DOHH2 (cell line): ENCODE measurements around the gene ESAM.

Experiments used
- H3F3A ChIP-seq: fragments of 200-600 bp; sonication (generic), shearing (Covaris generic); 2 replicates; pipeline ENCODE4 v1.6.0; 2016; ENCODE audit warnings: antibody characterized with exemption, mild to moderate bottlenecking; ENCODE audit not compliant: control insufficient read depth, insufficient read depth
- H3K27ac ChIP-seq: fragments of 200-600 bp; sonication (generic); 2 replicates; pipeline ENCODE4 v1.5.1; 2014; ENCODE audit warnings: low read depth, mild to moderate bottlenecking, low read length, moderate library complexity
- H3K27me3 ChIP-seq: fragments of 200-600 bp; sonication (generic); 2 replicates; pipeline ENCODE4 v1.6.1; 2014; ENCODE audit warnings: mild to moderate bottlenecking, low read length, mixed read lengths; ENCODE audit not compliant: control insufficient read depth
- H3K36me3 ChIP-seq: fragments of 200-600 bp; sonication (generic); 2 replicates; pipeline ENCODE4 v1.6.1; 2014; ENCODE audit warnings: mild to moderate bottlenecking, low read length, moderate library complexity, mixed read lengths; ENCODE audit not compliant: control insufficient read depth
- H3K4me1 ChIP-seq: fragments of 200-600 bp; sonication (generic); 2 replicates; pipeline ENCODE4 v1.6.1; 2014; ENCODE audit warnings: mild to moderate bottlenecking, low read length, mixed read lengths; ENCODE audit not compliant: control insufficient read depth
- H3K4me2 ChIP-seq: fragments of 200-600 bp; sonication (generic); 2 replicates; pipeline ENCODE4 v1.6.0; 2014; ENCODE audit warnings: mild to moderate bottlenecking, low read length, moderate library complexity
- H3K4me3 ChIP-seq: fragments of 200-600 bp; sonication (generic); 2 replicates; pipeline ENCODE4 v1.5.1; 2014; ENCODE audit warnings: mild to moderate bottlenecking, low read length, mixed read lengths
- H3K79me2 ChIP-seq: fragments of 200-600 bp; sonication (generic); 2 replicates; pipeline ENCODE4 v1.6.1; 2014; ENCODE audit warnings: mild to moderate bottlenecking, low read length, mixed read lengths; ENCODE audit not compliant: control insufficient read depth
- H3K9me2 ChIP-seq: fragments of 200-600 bp; sonication (generic); replicated peaks from 2 replicates; pipeline ENCODE4 v1.6.1; 2014; ENCODE audit warnings: mild to moderate bottlenecking, low read length, mixed read lengths; ENCODE audit not compliant: control insufficient read depth
- H3K9me3 ChIP-seq: fragments of 200-600 bp; sonication (generic); 2 replicates; pipeline ENCODE4 v1.6.1; 2014; ENCODE audit warnings: antibody characterized with exemption, low read length, mixed read lengths; ENCODE audit not compliant: control insufficient read depth, insufficient read depth
- H4K20me1 ChIP-seq: fragments of 200-600 bp; sonication (generic); 2 replicates; pipeline ENCODE4 v1.6.0; 2014; ENCODE audit warnings: low read depth, mild to moderate bottlenecking, antibody characterized with exemption, low read length, moderate library complexity; ENCODE audit not compliant: control insufficient read depth, insufficient read depth
- CTCF ChIP-seq: fragments of 200-600 bp; sonication (generic); IDR thresholded peaks from one replicate; pipeline ENCODE4 v1.5.1; 2014; ENCODE audit warnings: antibody characterized with exemption, mild to moderate bottlenecking, low read depth, low read length; ENCODE audit not compliant: poor library complexity, severe bottlenecking
- EZH2phosphoT487 ChIP-seq: fragments of 200-600 bp; sonication (generic); IDR thresholded peaks from 2 replicates; pipeline ENCODE4 v1.6.1; 2017; ENCODE audit warnings: borderline replicate concordance, mild to moderate bottlenecking, antibody characterized with exemption, low read length, moderate library complexity, mixed read lengths

Gene ESAM

GRCh38 chr11:124749912-124750311 lies 12.2 kb downstream of the ESAM start:
- H3K9me2 ChIP-seq: no peaks in the 10 kb centered on the region
- H3K9me3 ChIP-seq: no peaks in the 10 kb centered on the region
- no peaks in the 10 kb centered on the region for H3K79me2 ChIP-seq
- H3K4me3 ChIP-seq: no peak overlapping the region
- no peaks in the 10 kb centered on the region for H3K36me3 ChIP-seq
- no peak for TF ChIP-seq EZH2phosphoT487
- TF ChIP-seq CTCF: no peak
- H4K20me1 ChIP-seq: no peaks in the 10 kb centered on the region
- peaks cover 3% of the 10 kb centered on the region; the same call in 1 of the 2 replicates for H3K27me3 ChIP-seq
- H3K4me1 ChIP-seq: peaks cover 35% of the 10 kb centered on the region
- H3F3A ChIP-seq: peaks cover 4% of the 10 kb centered on the region; the same call in 1 of the 2 replicates
- H3K27ac ChIP-seq: no peak overlapping the region
- no peak overlapping the region for H3K4me2 ChIP-seq

- H3K4me3 ChIP-seq: no peak overlapping the region
Measured at GRCh38 chr11:124748481-124749343, 13.4 kb downstream of the ESAM start.

GRCh38 chr11:124748100-124748418 lies 14.0 kb downstream of the ESAM start:
- Histone ChIP-seq H3K4me1 (peaks cover 32% of the 10 kb centered on the region), H3K9me3 (no peaks in the 10 kb centered on the region), H3K4me2 (no peak overlapping the region), H3K27me3 (peaks cover 3% of the 10 kb centered on the region; the same call in 1 of the 2 replicates), H3K79me2 (no peaks in the 10 kb centered on the region), H3K4me3 (no peak overlapping the region), H4K20me1 (no peaks in the 10 kb centered on the region), H3K9me2 (no peaks in the 10 kb centered on the region), H3K36me3 (no peaks in the 10 kb centered on the region), H3K27ac (no peak overlapping the region), H3F3A (peaks cover 7% of the 10 kb centered on the region; the same call in 1 of the 2 replicates)
- TF ChIP-seq CTCF (no peak), EZH2phosphoT487 (no peak)

More at GRCh38 chr11:124748481-124749343, 13.4 kb downstream of the ESAM start:
- Histone ChIP-seq H3K9me2 (no peaks in the 10 kb centered on the region), H4K20me1 (no peaks in the 10 kb centered on the region), H3K9me3 (no peaks in the 10 kb centered on the region), H3K4me2 (no peak overlapping the region), H3K36me3 (no peaks in the 10 kb centered on the region), H3K79me2 (no peaks in the 10 kb centered on the region), H3K27ac (no peak overlapping the region), H3K4me1 (peaks cover 35% of the 10 kb centered on the region), H3K27me3 (peaks cover 3% of the 10 kb centered on the region; the same call in 1 of the 2 replicates), H3F3A (peaks cover 7% of the 10 kb centered on the region; the same call in 1 of the 2 replicates)
- TF ChIP-seq CTCF (no peak), EZH2phosphoT487 (no peak)
